Common myeloid progenitor, CD34-positive (primary cell): Measurements from ENCODE around the gene PTPN2.

Experiments
- CTCF ChIA-PET: fragments of 350-600 bp; sonication (Branson Sonifier 250); formaldehyde crosslinking; loops from one replicate; lab custom pipeline; 2021; ENCODE audit warnings: antibody characterized with exemption; lab: Charles Lee
- POLR2A ChIA-PET: fragments of 350-600 bp; sonication (Branson Sonifier 250); formaldehyde crosslinking; loops from one replicate; lab custom pipeline; 2021; ENCODE audit warnings: antibody characterized with exemption; lab: Charles Lee
- DNase-seq, 3 donors: peaks; one replicate each; pipeline versions ENCODE4 v3.0.0 to v3.0.0-alpha.2; 2013
- H3K27ac ChIP-seq, 2 experiments: 1 replicate in 1 of 2; 2 replicates in 1 of 2; pipeline ENCODE4 v1.7.0; 2013; ENCODE audit warnings: inconsistent platforms in 2 of 2, low read length in 2 of 2, mild to moderate bottlenecking in 2 of 2, low read depth in 1 of 2, moderate library complexity in 1 of 2; ENCODE audit not compliant: severe bottlenecking in 2 of 2, insufficient read depth in 1 of 2, poor library complexity in 1 of 2
- H3K27me3 ChIP-seq, 5 experiments: replicated peaks in 2 of 5; 1 replicate in 3 of 5; 2 replicates in 2 of 5; pipeline versions ENCODE4 v1.6.1 to v1.7.0; 2013; ENCODE audit warnings: low read length in 4 of 5, mild to moderate bottlenecking in 2 of 5, moderate library complexity in 2 of 5, inconsistent platforms in 1 of 5; ENCODE audit not compliant: insufficient read depth in 5 of 5, control insufficient read depth in 4 of 5
- H3K36me3 ChIP-seq, 4 experiments: 1 replicate in 2 of 4; 2 replicates in 2 of 4; pipeline versions ENCODE4 v1.6.1 to v1.7.0; 2013; ENCODE audit warnings: low read length in 3 of 4, control low read depth in 1 of 4, mild to moderate bottlenecking in 1 of 4; ENCODE audit not compliant: control insufficient read depth in 4 of 4, insufficient read depth in 4 of 4
- H3K4me1 ChIP-seq, 4 experiments: 1 replicate in 3 of 4; 2 replicates in 1 of 4; pipeline versions ENCODE4 v1.6.1 to v1.7.1; 2013; ENCODE audit warnings: low read length in 3 of 4, mild to moderate bottlenecking in 3 of 4, control low read depth in 1 of 4, inconsistent platforms in 1 of 4, moderate library complexity in 1 of 4; ENCODE audit not compliant: control insufficient read depth in 4 of 4, insufficient read depth in 4 of 4; ENCODE audit errors: control extremely low read depth in 1 of 4
- H3K4me3 ChIP-seq, 7 experiments: 1 replicate in 4 of 7; 2 replicates in 3 of 7; pipeline versions ENCODE4 v1.5.1 to v1.7.0; 2013; ENCODE audit warnings: mild to moderate bottlenecking in 7 of 7, low read length in 6 of 7, moderate library complexity in 6 of 7, inconsistent platforms in 2 of 7, low read depth in 2 of 7, control low read depth in 1 of 7; ENCODE audit not compliant: insufficient read depth in 4 of 7, control insufficient read depth in 1 of 7; ENCODE audit errors: extremely low read depth in 1 of 7
- H3K9me3 ChIP-seq, 5 experiments: 1 replicate in 4 of 5; 2 replicates in 1 of 5; pipeline versions ENCODE4 v1.6.1 to v1.7.1; 2013; ENCODE audit warnings: low read length in 4 of 5, mild to moderate bottlenecking in 2 of 5, inconsistent platforms in 1 of 5, low read depth in 1 of 5, moderate library complexity in 1 of 5; ENCODE audit not compliant: control insufficient read depth in 4 of 5, insufficient read depth in 2 of 5; ENCODE audit errors: control extremely low read depth in 1 of 5
- WGBS: methylation state at CpG from one replicate; pipeline ENCODE4 v1.1.5; 2013; ENCODE audit not compliant: insufficient coverage; 5-methylcytosine and 5-hydroxymethylcytosine counted together

Gene PTPN2

GRCh38 chr18:12816451-12816850 is 67.6 kb downstream of the PTPN2 start:
- 100% methylated on average over 1 of the region's 2 CpGs for WGBS
- Histone ChIP-seq H3K9me3 (no peaks in the 10 kb centered on the region), H3K27ac (no peak overlapping the region), H3K4me1 (no peaks in the 10 kb centered on the region), H3K27me3 (no peaks in the 10 kb centered on the region), H3K4me3 (no peak overlapping the region), H3K36me3 (peaks cover 8 to 50% (median 24%) of the 10 kb centered on the region in 4 experiments)
- ChIA-PET POLR2A (no interaction called here), CTCF (interaction anchor here (0.7 to 1.1 kb wide), 2 partner anchors 118 to 425 kb away, joined by 3 to 5 read pairs; no protein-coding TSS in a partner anchor)
- DNase-seq: no peak

- no peaks in the 10 kb centered on the region for H3K27me3 ChIP-seq
- H3K4me3 ChIP-seq: no peak overlapping the region
- H3K27ac ChIP-seq: no peak overlapping the region
- peaks cover 5 to 46% (median 28%) of the 10 kb centered on the region in 4 experiments for H3K36me3 ChIP-seq
- peaks cover 0 to 2% (median 0%) of the 10 kb centered on the region in 5 experiments for H3K9me3 ChIP-seq
- ChIA-PET CTCF (no interaction called here), POLR2A (no interaction called here)
- H3K4me1 ChIP-seq: no peaks in the 10 kb centered on the region
- no peak for DNase-seq
- 94% methylated on average over 4 of the region's 6 CpGs for WGBS
Observed at GRCh38 chr18:12811191-12811950, 72.7 kb downstream of the PTPN2 start.

- CTCF ChIA-PET: interaction anchor here (0.8 to 1.1 kb wide), 2 partner anchors 9 to 59 kb away, joined by 3 to 4 read pairs; no protein-coding TSS in a partner anchor
Observed at GRCh38 chr18:12803069-12803936, 80.7 kb downstream of the PTPN2 start.

GRCh38 chr18:12802538-12802937 is 81.5 kb downstream of the PTPN2 start:
- H3K27me3 ChIP-seq: no peaks in the 10 kb centered on the region
- peaks cover 0 to 13% (median 2%) of the 10 kb centered on the region in 5 experiments for H3K9me3 ChIP-seq
- H3K36me3 ChIP-seq: peaks cover 7 to 43% (median 13%) of the 10 kb centered on the region in 4 experiments
- no peak overlapping the region for H3K27ac ChIP-seq
- no peak for DNase-seq
- CTCF ChIA-PET: interaction anchor here (0.8 to 1.1 kb wide), 2 partner anchors 8 to 58 kb away, joined by 3 to 4 read pairs; no protein-coding TSS in a partner anchor
- H3K4me1 ChIP-seq: no peaks in the 10 kb centered on the region
- POLR2A ChIA-PET: no interaction called here
- H3K4me3 ChIP-seq: no peak overlapping the region
- WGBS: no CpG with 5 or more reads among the region's 1 CpG

More at GRCh38 chr18:12803069-12803936, 80.7 kb downstream of the PTPN2 start:
- H3K9me3 ChIP-seq: peaks cover 0 to 13% (median 2%) of the 10 kb centered on the region in 5 experiments
- H3K4me3 ChIP-seq: no peak overlapping the region
- WGBS: 100% methylated on average over 1 of the region's 1 CpG
- H3K27ac ChIP-seq: no peak overlapping the region
- H3K27me3 ChIP-seq: no peaks in the 10 kb centered on the region
- H3K4me1 ChIP-seq: no peaks in the 10 kb centered on the region
- peaks cover 4 to 43% (median 7%) of the 10 kb centered on the region in 4 experiments for H3K36me3 ChIP-seq
- no peak for DNase-seq
- POLR2A ChIA-PET: no interaction called here

- POLR2A ChIA-PET: no interaction called here
- Histone ChIP-seq H3K27ac (no peak overlapping the region), H3K9me3 (no peaks in the 10 kb centered on the region), H3K36me3 (peaks cover 9 to 27% (median 17%) of the 10 kb centered on the region in 4 experiments), H3K4me3 (no peak overlapping the region), H3K27me3 (no peaks in the 10 kb centered on the region), H3K4me1 (no peaks in the 10 kb centered on the region)
- CTCF ChIA-PET: no interaction called here
- 100% methylated on average over 2 of the region's 3 CpGs for WGBS
- DNase-seq: no peak
Observed at GRCh38 chr18:12796448-12796847, 87.6 kb downstream of the PTPN2 start.

- ChIA-PET POLR2A (no interaction called here), CTCF (no interaction called here)
- no peak overlapping the region for H3K4me3 ChIP-seq
Observed at GRCh38 chr18:12791610-12792009, 92.4 kb downstream of the PTPN2 start.

More at GRCh38 chr18:12791610-12792009, 92.4 kb downstream of the PTPN2 start:
- peaks cover 3 to 14% (median 8%) of the 10 kb centered on the region in 4 experiments for H3K36me3 ChIP-seq
- H3K27me3 ChIP-seq: no peaks in the 10 kb centered on the region
- no peaks in the 10 kb centered on the region for H3K9me3 ChIP-seq
- 96% methylated on average over 4 of the region's 5 CpGs for WGBS
- no peak overlapping the region for H3K27ac ChIP-seq
- no peaks in the 10 kb centered on the region for H3K4me1 ChIP-seq
- DNase-seq: no peak
